ENCODE results near the gene ZBTB48. TPM values are rescaled to one million over a fixed set of nuclear protein-coding genes. Genes with fewer than 3 reads are reported as not detected.
"Not testable (repeated sequence)": the region's sequence is repeated elsewhere in the genome, so short reads cannot be mapped to it uniquely, and the experiment has no call there.

The ZBTB48 gene
- total RNA-seq, 1 donor from 2014 or later, result 5.7 TPM

DNA sequence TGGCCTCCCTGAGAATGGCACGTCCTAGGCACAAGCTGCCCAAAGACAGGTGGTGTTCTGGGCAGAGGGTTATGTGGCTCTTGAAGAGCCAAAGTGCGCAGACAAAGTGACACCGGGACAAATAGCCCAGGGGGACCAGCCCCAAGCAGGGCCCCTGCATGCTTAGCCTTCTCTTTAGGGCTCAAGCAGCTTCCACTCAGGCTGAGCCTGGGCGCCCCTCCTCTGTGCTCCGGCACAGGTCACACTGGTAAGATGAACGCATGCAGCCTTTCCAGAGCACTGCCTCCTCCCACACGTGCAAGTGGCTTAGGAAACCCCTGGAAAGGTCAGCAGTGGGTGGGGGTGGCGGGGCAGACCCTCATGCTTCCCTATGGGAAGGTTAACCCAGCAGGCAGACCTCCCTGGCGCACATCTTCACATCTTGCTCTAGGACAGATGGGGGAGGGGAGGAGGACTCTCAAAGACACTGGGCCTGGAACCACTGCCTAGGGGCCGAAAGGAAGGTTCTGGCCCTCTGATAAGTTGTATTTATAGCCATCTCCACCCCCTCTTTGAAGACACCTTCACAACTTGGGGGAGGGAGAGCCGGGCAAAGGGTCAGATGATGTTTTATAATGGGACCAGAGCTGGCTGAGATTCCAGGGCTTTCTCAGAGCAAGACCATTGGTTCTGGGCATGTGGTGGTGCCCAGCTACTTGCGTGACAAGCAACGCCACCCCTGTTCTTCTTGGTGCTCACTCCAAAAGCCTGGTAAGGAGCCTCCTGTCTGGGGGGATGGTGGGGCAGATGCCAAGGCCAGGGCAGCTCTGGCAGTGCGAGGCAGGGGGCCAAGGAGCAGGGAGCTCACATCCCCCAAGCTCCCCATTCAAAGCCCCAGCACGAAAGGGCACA lies 17.3 kb downstream of the ZBTB48 start:
- DNase-seq (ENCODE audit: low read depth), result no peak
- H3K4me3 ChIP-seq (ENCODE audit: low read depth, low read length), result no peak overlapping the region
- TF ChIP-seq, protein P1, sequence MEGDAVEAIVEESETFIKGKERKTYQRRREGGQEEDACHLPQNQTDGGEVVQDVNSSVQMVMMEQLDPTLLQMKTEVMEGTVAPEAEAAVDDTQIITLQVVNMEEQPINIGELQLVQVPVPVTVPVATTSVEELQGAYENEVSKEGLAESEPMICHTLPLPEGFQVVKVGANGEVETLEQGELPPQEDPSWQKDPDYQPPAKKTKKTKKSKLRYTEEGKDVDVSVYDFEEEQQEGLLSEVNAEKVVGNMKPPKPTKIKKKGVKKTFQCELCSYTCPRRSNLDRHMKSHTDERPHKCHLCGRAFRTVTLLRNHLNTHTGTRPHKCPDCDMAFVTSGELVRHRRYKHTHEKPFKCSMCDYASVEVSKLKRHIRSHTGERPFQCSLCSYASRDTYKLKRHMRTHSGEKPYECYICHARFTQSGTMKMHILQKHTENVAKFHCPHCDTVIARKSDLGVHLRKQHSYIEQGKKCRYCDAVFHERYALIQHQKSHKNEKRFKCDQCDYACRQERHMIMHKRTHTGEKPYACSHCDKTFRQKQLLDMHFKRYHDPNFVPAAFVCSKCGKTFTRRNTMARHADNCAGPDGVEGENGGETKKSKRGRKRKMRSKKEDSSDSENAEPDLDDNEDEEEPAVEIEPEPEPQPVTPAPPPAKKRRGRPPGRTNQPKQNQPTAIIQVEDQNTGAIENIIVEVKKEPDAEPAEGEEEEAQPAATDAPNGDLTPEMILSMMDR (conservative IDR thresholded peaks at IDR 0.05; ENCODE audit: low read depth, low read length), result no peak

DNA sequence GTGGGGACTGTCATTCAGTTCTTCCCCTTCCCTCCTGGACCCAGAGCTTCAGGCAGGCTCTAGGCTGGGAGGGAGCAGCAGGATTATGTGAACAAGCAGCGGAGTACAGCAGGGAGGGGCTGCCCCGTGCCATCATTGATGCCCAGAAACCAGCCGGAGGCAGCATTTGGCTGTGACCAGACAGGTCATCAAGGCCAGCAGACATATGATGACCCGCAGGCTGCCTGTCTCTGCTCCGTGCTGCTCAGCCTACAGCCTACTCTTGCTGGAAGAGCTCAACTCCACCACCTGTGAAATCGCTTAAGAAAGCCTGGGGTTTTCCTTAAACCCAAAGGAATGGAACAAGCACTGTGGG lies 18.0 kb downstream of the ZBTB48 start:
- DNase-seq (ENCODE audit: low read depth), result no peak
- TF ChIP-seq, protein P1 (conservative IDR thresholded peaks at IDR 0.05; ENCODE audit: low read depth, low read length), result no peak
- no peak overlapping the region for H3K4me3 ChIP-seq (ENCODE audit: low read depth, low read length)

DNA sequence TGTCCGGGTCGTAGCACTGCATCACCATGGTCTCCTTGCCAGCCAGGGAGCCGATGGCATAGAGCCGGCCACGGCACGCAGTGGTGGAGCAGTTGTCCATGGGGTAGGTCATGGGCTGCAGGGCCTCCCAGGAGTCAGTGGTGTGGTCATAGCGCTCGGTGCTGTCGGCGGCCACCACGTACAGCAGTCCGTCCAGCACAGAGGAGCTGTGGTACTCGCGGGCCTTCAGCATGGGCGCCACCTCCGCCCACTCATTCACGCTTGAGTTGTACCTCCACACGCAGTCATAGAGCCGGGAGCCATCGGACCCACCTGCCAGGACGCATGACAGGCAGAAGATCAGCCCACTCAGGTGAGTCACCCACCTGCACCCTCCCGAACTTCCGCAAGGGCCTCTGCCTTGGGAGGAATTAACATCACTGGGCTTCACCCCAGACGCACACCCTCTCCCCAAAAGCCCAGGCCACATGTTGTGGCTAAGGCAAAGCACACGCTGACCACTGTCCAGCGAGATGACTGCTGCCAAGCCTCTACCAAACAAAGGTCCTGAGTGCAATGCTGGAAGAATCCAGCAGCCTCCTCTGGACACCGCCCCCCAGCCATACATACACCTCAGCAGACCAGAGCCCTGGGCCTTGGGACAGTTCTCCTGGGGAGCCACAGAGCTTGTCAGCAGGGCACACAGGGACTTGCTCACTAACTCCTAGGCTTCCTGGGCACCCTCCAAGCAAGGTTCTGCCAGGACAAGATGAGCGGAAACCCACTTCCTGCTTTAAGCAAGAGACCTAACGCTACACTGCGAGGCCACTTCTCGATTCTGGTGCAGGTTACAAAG lies 19.6 kb downstream of the ZBTB48 start:
- TF ChIP-seq, protein P1 (conservative IDR thresholded peaks at IDR 0.05; ENCODE audit: low read depth, low read length), result no peak
- DNase-seq (ENCODE audit: low read depth), result no peak
- peak overlapping the region; percentile 76 for H3K4me3 ChIP-seq (ENCODE audit: low read depth, low read length)

DNA sequence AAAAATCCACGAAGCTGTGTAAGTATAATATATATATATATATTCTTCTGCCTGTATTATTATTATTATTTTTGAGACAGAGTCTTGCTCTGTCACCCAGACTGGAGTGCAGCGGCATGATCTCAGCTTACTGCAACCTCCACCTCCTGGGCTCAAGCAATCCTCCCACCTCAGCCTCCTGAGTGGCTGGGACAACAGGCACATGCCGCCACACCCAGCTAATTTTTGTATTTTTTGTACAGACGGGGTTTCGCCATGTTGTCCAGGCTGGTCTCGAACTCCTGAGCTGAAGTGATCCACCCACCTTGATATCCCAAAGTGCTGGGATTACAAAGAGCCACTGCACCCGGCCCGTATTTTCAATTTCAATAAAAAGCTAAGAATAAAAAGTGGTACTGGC lies 20.2 kb downstream of the ZBTB48 start:
- peak overlapping the region; percentile 76 for H3K4me3 ChIP-seq (ENCODE audit: low read depth, low read length)
- not testable (repeated sequence) for DNase-seq (ENCODE audit: low read depth)

DNA sequence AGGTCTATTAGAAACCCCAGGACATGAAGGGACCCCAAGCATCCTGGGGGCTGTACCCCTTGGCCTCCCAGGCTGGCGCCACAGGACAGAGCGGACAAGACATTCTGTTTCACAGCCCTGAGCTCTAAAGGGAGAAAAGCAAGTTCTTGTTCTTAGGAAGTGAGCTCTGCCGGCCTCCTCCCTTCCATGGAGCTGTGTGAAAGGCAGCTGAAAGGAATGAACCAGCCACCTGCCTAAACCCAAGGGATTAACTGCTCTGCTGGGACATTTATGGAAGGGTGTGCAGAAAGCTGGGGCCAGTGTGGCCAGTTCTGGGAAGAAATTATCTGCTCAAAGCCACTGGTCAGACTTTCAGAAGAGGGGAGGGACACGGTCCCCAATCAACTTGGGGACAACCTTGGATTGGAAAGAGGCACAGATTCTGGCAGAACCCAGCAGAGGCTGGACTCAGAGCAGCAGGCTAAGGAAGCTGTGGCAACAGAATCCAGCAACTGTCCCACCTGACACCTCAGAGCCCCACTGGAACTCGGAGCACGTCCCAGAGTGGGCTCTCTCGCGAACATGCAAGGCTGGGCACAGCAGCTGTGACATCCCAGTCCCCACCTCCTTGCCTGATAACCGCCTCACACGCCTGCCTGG lies 20.7 kb downstream of the ZBTB48 start:
- TF ChIP-seq, protein P1 (conservative IDR thresholded peaks at IDR 0.05; ENCODE audit: low read depth, low read length), result no peak
- H3K4me3 ChIP-seq (ENCODE audit: low read depth, low read length), result peak overlapping the region; percentile 76
- DNase-seq (ENCODE audit: low read depth), result no peak

DNA sequence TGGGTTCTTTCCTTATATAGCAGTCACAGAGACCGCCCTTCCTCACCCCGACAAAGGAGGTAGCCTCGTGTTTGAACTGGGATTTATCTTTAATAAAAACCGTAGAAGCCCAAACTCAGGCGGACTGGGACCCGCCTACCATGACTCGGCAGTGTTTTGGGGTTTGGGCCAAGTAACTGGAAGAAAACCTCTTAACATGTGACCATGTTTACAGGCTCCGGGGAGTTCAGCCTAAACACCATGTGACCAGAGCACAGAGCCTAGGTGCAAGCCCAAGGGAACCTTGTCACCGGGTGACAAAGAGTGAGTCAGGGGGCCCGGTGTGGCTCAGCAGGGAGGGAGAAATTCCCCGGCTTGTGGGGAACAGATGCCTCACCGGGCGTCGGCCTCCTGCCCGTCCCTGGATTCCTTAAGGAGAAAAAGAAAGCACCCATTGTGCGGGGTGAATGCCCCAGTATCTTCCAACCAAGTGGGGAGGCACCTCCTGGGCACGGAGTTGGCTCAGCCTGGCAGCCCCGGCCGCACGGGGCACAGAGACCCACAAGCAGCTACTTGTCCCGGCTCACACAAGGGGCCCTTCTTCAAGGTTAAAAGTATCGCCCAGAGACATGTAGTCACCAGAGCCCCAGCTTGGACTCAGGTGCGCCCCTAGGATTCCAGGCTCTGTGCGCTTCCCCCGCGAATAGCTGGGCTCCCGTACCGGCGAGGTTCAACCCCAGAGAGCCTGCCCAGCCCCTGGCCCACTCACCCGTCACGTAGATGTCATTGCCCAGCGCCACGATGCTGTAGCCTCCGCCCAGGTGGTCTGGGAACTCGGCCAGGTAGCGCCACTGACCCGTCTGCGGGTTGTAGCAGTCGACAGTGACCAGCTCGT lies 21.5 kb downstream of the ZBTB48 start:
- H3K4me3 ChIP-seq (ENCODE audit: low read depth, low read length), result peak overlapping the region; percentile 76
- peak; percentile 90 for DNase-seq (ENCODE audit: low read depth)
- TF ChIP-seq, protein P1 (conservative IDR thresholded peaks at IDR 0.05; ENCODE audit: low read depth, low read length), result no peak

All from epithelial cell of proximal tubule (primary cell).